NCI-H1048 (cell line): ENCODE results near the gene KCNT1.

Source experiments
- DNase-seq: peaks from one replicate; lab custom pipeline; 2025; lab: John Stamatoyannopoulos, UW

The KCNT1 gene

GRCh38 chr9:135785013-135785575 lies 83.1 kb downstream of the KCNT1 start:
- no peak for DNase-seq

GRCh38 chr9:135786146-135786690 lies 84.2 kb downstream of the KCNT1 start:
- DNase-seq = no peak

GRCh38 chr9:135787317-135787716 lies 85.3 kb downstream of the KCNT1 start:
- DNase-seq = no peak

- DNase-seq = no peak
Observed at GRCh38 chr9:135787776-135788575, 86.0 kb downstream of the KCNT1 start.

- no peak for DNase-seq
Observed at GRCh38 chr9:135788576-135789300, 86.8 kb downstream of the KCNT1 start.

- DNase-seq = no peak
Observed at GRCh38 chr9:135789838-135790291, 87.9 kb downstream of the KCNT1 start.

- no peak for DNase-seq
Observed at GRCh38 chr9:135790356-135790755, 88.4 kb downstream of the KCNT1 start.

- DNase-seq = no peak
Observed at GRCh38 chr9:135790850-135791249, 88.9 kb downstream of the KCNT1 start.

GRCh38 chr9:135791431-135792267 lies 89.7 kb downstream of the KCNT1 start:
- no peak for DNase-seq

GRCh38 chr9:135792268-135793128 lies 90.5 kb downstream of the KCNT1 start:
- no peak for DNase-seq

- DNase-seq = no peak
Observed at GRCh38 chr9:135793221-135794056, 91.5 kb downstream of the KCNT1 start.

- no peak for DNase-seq
Observed at GRCh38 chr9:135794057-135794335, 92.0 kb downstream of the KCNT1 start.

- no peak for DNase-seq
Observed at GRCh38 chr9:135794361-135794885, 92.4 kb downstream of the KCNT1 start.

- DNase-seq = no peak
Observed at GRCh38 chr9:135795391-135795790, 93.4 kb downstream of the KCNT1 start.

GRCh38 chr9:135796784-135797485 lies 95.0 kb downstream of the KCNT1 start:
- no peak for DNase-seq

GRCh38 chr9:135797507-135798262 lies 95.7 kb downstream of the KCNT1 start:
- no peak for DNase-seq

GRCh38 chr9:135798263-135798585 lies 96.2 kb downstream of the KCNT1 start:
- DNase-seq = no peak

GRCh38 chr9:135799261-135799660 lies 97.3 kb downstream of the KCNT1 start:
- DNase-seq = no peak

GRCh38 chr9:135801070-135801469 lies 99.1 kb downstream of the KCNT1 start:
- no peak for DNase-seq
